ENCODE results near the gene PTTG1IP.

Gene PTTG1IP

GRCh38 chr21:44822484-44823178 is 50.9 kb downstream of the PTTG1IP start (continued):
- TF ChIP-seq ZBTB17 (tag by site-specific recombination; IDR thresholded peaks at IDR 0.05) (0 out of 2 replicates have a peak, but pooled peaks have one; percentile 9), ZNF785 (tag by site-specific recombination; IDR thresholded peaks at IDR 0.05) (no peak), SP7 (tag by site-specific recombination; IDR thresholded peaks at IDR 0.05) (0 out of 2 replicates have a peak, but pooled peaks have one; percentile 36), ZNF768 (tag by site-specific recombination; IDR thresholded peaks at IDR 0.05) (no peak), ZNF571 (tag by site-specific recombination; IDR thresholded peaks at IDR 0.05) (no peak), ZNF24 (tag by site-specific recombination; IDR thresholded peaks at IDR 0.05) (no peak), ZNF10 (tag by site-specific recombination; IDR thresholded peaks at IDR 0.05) (no peak), ZNF112 (tag by site-specific recombination; IDR thresholded peaks at IDR 0.05) (no peak), FEZF1 (tag by site-specific recombination; IDR thresholded peaks at IDR 0.05) (no peak)

DNA sequence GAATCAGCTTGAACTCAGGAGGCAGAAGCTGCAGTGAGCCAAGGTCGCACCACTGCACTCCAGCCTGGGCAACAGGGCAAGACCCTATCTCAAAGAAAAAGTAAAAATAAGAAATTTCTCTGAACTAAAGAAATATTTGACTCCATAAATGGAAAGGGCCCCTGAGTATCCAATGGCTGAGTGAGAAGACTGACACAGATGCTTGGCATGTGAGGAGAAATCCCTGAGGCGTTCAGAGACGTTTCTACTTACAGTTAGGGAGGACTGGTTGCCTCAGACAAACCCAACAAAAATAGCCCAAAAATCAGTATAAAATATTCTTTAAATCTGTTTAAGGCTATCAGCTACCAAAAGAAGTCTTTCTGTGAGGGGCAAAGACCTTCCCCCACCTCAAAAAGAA is 52.6 kb downstream of the PTTG1IP start:
- POLR2A ChIA-PET: no interaction called here
- Histone ChIP-seq H3K4me3 (ENCODE audit: low read depth, low read length) (no peak overlapping the region), H3K36me3 (ENCODE audit: control insufficient read depth in 2 of 2, insufficient read depth in 1 of 2, low read length in 2 of 2) (no peaks in the 10 kb centered on the region), H3K9me3 (ENCODE audit: control insufficient read depth, insufficient read depth, low read depth, low read length) (no peaks in the 10 kb centered on the region), H3K27ac (ENCODE audit: extremely low read depth, low read depth, low read length) (no peak overlapping the region), H3K4me1 (ENCODE audit: control insufficient read depth, insufficient read depth, low read length) (no peaks in the 10 kb centered on the region)
- no peak for TF ChIP-seq ZXDB (tag by site-specific recombination; IDR thresholded peaks at IDR 0.05)
- TF ChIP-seq ZNF670 (tag by site-specific recombination; IDR thresholded peaks at IDR 0.05; ENCODE audit: low read depth): no peak
- no peak for TF ChIP-seq ZNF701 (tag by site-specific recombination; IDR thresholded peaks at IDR 0.05)
- no peak for TF ChIP-seq ZNF394 (tag by site-specific recombination; IDR thresholded peaks at IDR 0.05; ENCODE audit: borderline replicate concordance)
- no peak for TF ChIP-seq FEZF1 (tag by site-specific recombination; IDR thresholded peaks at IDR 0.05)
- TF ChIP-seq ZNF274 (IDR thresholded peaks at IDR 0.05; ENCODE audit: low read length): no peak
- TF ChIP-seq ZNF274 (tag by site-specific recombination; IDR thresholded peaks at IDR 0.05; ENCODE audit: borderline replicate concordance): no peak
- TF ChIP-seq ZNF623 (tag by site-specific recombination; IDR thresholded peaks at IDR 0.05): no peak
- TF ChIP-seq ZNF19 (tag by site-specific recombination; IDR thresholded peaks at IDR 0.05; ENCODE audit: low read depth): no peak
- no peak for TF ChIP-seq ZNF433 (tag by site-specific recombination; IDR thresholded peaks at IDR 0.05; ENCODE audit: low read depth)
- TF ChIP-seq INSM2 (tag by site-specific recombination; IDR thresholded peaks at IDR 0.05): no peak
- TF ChIP-seq ZNF585B (tag by site-specific recombination; IDR thresholded peaks at IDR 0.05): no peak
- no peak for TF ChIP-seq ZNF513 (tag by site-specific recombination; IDR thresholded peaks at IDR 0.05)
- no peak for TF ChIP-seq ZNF785 (tag by site-specific recombination; IDR thresholded peaks at IDR 0.05)
- no peak for TF ChIP-seq IKZF3 (tag by site-specific recombination; IDR thresholded peaks at IDR 0.05)
- no peak for TF ChIP-seq ZBTB21 (tag by site-specific recombination; IDR thresholded peaks at IDR 0.05)
- no peak for TF ChIP-seq SP3 (tag by site-specific recombination; IDR thresholded peaks at IDR 0.05)
- TF ChIP-seq ZNF561 (tag by site-specific recombination; IDR thresholded peaks at IDR 0.05; ENCODE audit: borderline replicate concordance): no peak
- TF ChIP-seq, protein P1, sequence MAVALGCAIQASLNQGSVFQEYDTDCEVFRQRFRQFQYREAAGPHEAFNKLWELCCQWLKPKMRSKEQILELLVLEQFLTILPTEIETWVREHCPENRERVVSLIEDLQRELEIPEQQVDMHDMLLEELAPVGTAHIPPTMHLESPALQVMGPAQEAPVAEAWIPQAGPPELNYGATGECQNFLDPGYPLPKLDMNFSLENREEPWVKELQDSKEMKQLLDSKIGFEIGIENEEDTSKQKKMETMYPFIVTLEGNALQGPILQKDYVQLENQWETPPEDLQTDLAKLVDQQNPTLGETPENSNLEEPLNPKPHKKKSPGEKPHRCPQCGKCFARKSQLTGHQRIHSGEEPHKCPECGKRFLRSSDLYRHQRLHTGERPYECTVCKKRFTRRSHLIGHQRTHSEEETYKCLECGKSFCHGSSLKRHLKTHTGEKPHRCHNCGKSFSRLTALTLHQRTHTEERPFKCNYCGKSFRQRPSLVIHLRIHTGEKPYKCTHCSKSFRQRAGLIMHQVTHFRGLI (tag by site-specific recombination; IDR thresholded peaks at IDR 0.05): no peak
- CTCF ChIA-PET: no interaction called here

Measured in HEK293 (cell line).